Activated CD4-positive, alpha-beta T cell treated with anti-CD3 and anti-CD28 coated beads, Interleukin-2, amount 10 ng/mL, durations not matched to agents 7 days and 5 days (primary cell): ENCODE data around the gene SLC25A25. TPM values are rescaled to one million over a fixed set of nuclear protein-coding genes. Genes with fewer than 3 reads are reported as not detected.

Source experiments
- CTCF ChIA-PET: fragments of 350-600 bp; sonication (Branson Sonifier 250); formaldehyde crosslinking; loops from one replicate; lab custom pipeline; 2021; ENCODE audit warnings: antibody characterized with exemption; lab: Charles Lee
- POLR2A ChIA-PET: fragments of 350-600 bp; sonication (Branson Sonifier 250); formaldehyde crosslinking; loops from one replicate; lab custom pipeline; 2021; ENCODE audit warnings: antibody characterized with exemption; lab: Charles Lee
- DNase-seq: peaks from one replicate; pipeline ENCODE4 v3.0.0-alpha.2; 2020
- H3K27ac Mint-ChIP-seq: one replicate; pipeline ENCODE4 v1.8.0; 2021; ENCODE audit warnings: mild to moderate bottlenecking, moderate library complexity, mixed read lengths
- H3K27me3 Mint-ChIP-seq: one replicate; pipeline ENCODE4 v1.8.0; 2021; ENCODE audit warnings: mixed read lengths
- H3K36me3 Mint-ChIP-seq: one replicate; pipeline ENCODE4 v1.8.0; 2021; ENCODE audit warnings: low read depth, mixed read lengths
- H3K4me1 Mint-ChIP-seq: one replicate; pipeline ENCODE4 v1.8.0; 2021; ENCODE audit warnings: mixed read lengths
- H3K4me3 Mint-ChIP-seq: one replicate; pipeline ENCODE4 v1.8.0; 2021; ENCODE audit warnings: mild to moderate bottlenecking, moderate library complexity, mixed read lengths
- H3K9me3 Mint-ChIP-seq: one replicate; pipeline ENCODE4 v1.8.0; 2021; ENCODE audit warnings: mixed read lengths
- total RNA-seq, 2 experiments: library from RNA; stranded (reverse); gene quantifications; one replicate each; pipeline ENCODE4 v1.2.3, GENCODE V29; 2021

The SLC25A25 gene
- total RNA-seq, 2 experiments from 2014 or later, result 14.6 to 18.4 TPM

DNA sequence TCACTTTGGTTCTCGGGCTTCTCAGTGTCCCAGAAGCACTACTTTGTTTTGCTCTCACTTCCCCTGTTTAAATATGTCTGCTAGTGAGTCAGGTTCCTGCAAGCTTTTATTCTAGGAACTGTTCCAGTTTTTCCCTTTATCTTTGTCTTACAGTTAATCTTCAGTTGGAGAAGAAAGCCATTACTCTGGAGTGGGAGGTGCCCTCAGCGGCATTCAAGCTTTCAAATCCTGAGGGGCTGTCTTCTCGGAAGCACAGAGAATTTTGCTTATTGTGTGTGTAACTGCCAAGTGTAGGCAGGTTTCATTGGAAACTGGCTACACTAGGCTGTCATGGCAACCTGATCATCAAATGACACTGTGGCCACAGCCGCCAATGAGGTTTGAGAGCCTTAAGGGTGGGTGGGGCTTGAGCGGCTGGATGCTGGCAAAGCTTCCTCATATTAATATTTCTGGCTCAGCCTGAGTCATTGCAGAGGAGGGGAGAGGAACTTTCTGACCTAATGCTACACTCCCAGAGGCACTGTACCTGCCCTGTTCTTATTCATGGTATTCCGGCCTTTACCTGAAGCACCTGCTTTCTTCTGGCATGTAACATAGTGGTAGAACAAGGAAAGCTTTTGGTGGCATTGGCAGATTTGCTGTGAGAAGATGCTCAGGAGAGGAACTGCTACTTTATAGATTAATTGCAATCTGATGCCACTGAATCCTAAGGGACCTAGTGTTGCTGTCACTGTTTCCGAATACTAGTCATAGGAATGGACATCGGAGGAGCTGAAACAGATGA, 26.3 kb downstream of the SLC25A25 start:
- Mint-ChIP-seq H3K4me3 (peak overlapping the region; percentile 25), H3K27me3 (no peaks in the 10 kb centered on the region), H3K36me3 (peaks cover 12% of the 10 kb centered on the region), H3K27ac (peak overlapping the region; percentile 81), H3K4me1 (peaks cover 64% of the 10 kb centered on the region), H3K9me3 (no peaks in the 10 kb centered on the region)
- peak; percentile 81 for DNase-seq
- ChIA-PET POLR2A (interaction anchor here (0.8 to 1.0 kb wide), 2 partner anchors 22 to 27 kb away, joined by 3 to 4 read pairs; partner anchors contain the start of genes NAIF1 and SLC25A25), CTCF (interaction anchor here (0.5 to 4.4 kb wide), 4 partner anchors 13 to 244 kb away, joined by 3 to 27 read pairs (median 4); no protein-coding TSS in a partner anchor)

DNA sequence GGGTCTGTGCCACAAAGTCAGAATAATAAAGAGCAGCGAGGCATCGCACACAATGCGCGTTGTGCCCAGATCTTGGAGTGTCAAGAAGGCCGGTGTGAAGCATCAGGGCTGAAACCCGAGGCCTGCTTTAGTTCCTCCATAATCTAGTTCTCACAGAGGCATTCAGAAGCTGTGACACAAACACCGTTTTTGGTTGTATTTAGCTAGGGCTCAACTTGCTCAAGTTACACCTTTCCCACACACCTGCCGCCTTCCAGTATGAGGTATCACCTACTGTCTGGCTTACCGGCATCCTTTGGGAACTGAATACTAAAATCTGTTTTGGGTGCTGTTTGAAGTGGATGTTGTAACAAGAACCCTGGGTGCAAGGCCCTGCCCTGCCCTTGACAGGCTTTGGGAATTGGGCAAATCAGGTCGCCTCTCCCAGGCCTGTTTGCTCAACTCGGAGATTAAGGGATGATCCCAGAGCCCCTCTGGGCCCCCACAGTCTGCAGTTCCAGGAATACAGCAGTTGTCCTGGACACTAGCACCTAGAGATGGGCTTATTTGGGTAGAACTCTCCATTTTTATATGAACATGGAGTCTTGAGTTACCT, 27.0 kb downstream of the SLC25A25 start:
- Mint-ChIP-seq H3K4me1 (peaks cover 68% of the 10 kb centered on the region), H3K9me3 (no peaks in the 10 kb centered on the region), H3K4me3 (no peak overlapping the region), H3K27me3 (no peaks in the 10 kb centered on the region), H3K36me3 (peaks cover 10% of the 10 kb centered on the region), H3K27ac (peak overlapping the region; percentile 54)
- DNase-seq, result no peak
- ChIA-PET POLR2A (interaction anchor here (1.0 kb wide), 1 partner anchor 23 kb away, joined by 3 read pairs; no protein-coding TSS in a partner anchor), CTCF (interaction anchor here (4.4 kb wide), 1 partner anchor 23 kb away, joined by 27 read pairs; no protein-coding TSS in a partner anchor)

- no peak for DNase-seq
- no peak overlapping the region for H3K4me3 Mint-ChIP-seq
- POLR2A ChIA-PET, result no interaction called here
- CTCF ChIA-PET, result interaction anchor here (0.9 to 4.5 kb wide), 4 partner anchors 17 to 142 kb away, joined by 3 to 33 read pairs (median 4); no protein-coding TSS in a partner anchor
- H3K4me1 Mint-ChIP-seq, result peaks cover 64% of the 10 kb centered on the region
- H3K36me3 Mint-ChIP-seq, result peaks cover 16% of the 10 kb centered on the region
- no peaks in the 10 kb centered on the region for H3K27me3 Mint-ChIP-seq
- no peaks in the 10 kb centered on the region for H3K9me3 Mint-ChIP-seq
- H3K27ac Mint-ChIP-seq, result no peak overlapping the region
Observed at GRCh38 chr9:128096616-128097536, 28.8 kb downstream of the SLC25A25 start.

DNA sequence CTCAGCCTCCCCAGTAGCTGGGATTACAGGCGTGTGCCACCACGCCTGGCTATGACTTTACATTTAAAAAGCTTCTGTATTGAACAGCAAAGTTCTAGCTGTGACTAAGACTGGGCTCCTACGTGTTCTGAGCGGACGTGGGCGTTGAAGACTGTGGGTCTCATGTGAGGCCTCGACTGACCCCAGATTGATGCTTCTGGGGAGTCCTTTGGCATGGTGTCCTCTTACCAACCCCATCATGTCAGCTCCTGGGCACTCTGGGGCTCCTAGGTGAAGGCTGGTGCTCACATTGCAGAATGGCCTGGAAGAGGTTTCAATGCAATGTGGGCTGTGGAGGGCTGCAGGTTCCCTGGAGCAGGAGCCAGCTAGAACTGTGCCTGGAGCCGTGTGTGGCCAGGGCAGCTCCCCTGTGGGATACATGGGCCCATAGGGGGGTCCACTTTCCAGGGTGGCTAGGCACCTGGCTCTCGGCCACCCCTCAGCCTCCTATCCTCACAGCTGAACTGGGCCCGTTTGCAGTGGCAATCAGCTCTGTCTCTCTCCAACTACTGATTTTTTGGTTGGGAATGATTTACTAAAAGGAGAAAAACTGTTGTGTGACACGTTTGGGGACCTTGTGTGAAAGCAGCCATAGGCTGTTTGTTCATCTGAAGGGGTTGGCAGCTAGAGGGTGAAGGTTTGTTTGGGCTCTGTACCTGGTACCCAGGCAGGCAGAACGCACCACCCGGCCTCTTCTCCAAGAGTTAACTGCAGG, 29.7 kb downstream of the SLC25A25 start:
- no peak overlapping the region for H3K4me3 Mint-ChIP-seq

GRCh38 chr9:128098297-128099230, 30.5 kb downstream of the SLC25A25 start:
- DNase-seq, result peak; percentile 33
- H3K9me3 Mint-ChIP-seq, result no peaks in the 10 kb centered on the region

More for the DNA sequence above, 29.7 kb downstream of the SLC25A25 start:
- no peaks in the 10 kb centered on the region for H3K9me3 Mint-ChIP-seq
- DNase-seq, result no peak
- H3K27ac Mint-ChIP-seq, result no peak overlapping the region
- peaks cover 24% of the 10 kb centered on the region for H3K36me3 Mint-ChIP-seq
- peaks cover 59% of the 10 kb centered on the region for H3K4me1 Mint-ChIP-seq
- ChIA-PET POLR2A (no interaction called here), CTCF (interaction anchor here (1.1 to 4.5 kb wide), 2 partner anchors 19 to 143 kb away, joined by 4 to 33 read pairs; no protein-coding TSS in a partner anchor)
- no peaks in the 10 kb centered on the region for H3K27me3 Mint-ChIP-seq

GRCh38 chr9:128099231-128099931, 31.3 kb downstream of the SLC25A25 start:
- peaks cover 61% of the 10 kb centered on the region for H3K4me1 Mint-ChIP-seq
- POLR2A ChIA-PET, result interaction anchor here (0.5 kb wide), 1 partner anchor 59 kb away, joined by 4 read pairs; no protein-coding TSS in a partner anchor
- no peak for DNase-seq
- CTCF ChIA-PET, result interaction anchor here (0.6 to 4.5 kb wide), 7 partner anchors 9 to 202 kb away, joined by 3 to 33 read pairs (median 5); no protein-coding TSS in a partner anchor
- no peak overlapping the region for H3K27ac Mint-ChIP-seq
- H3K4me3 Mint-ChIP-seq, result no peak overlapping the region
- H3K27me3 Mint-ChIP-seq, result no peaks in the 10 kb centered on the region
- H3K9me3 Mint-ChIP-seq, result no peaks in the 10 kb centered on the region
- H3K36me3 Mint-ChIP-seq, result peaks cover 37% of the 10 kb centered on the region

More at GRCh38 chr9:128098297-128099230, 30.5 kb downstream of the SLC25A25 start:
- H3K4me1 Mint-ChIP-seq, result peaks cover 59% of the 10 kb centered on the region
- no peak overlapping the region for H3K4me3 Mint-ChIP-seq
- peaks cover 32% of the 10 kb centered on the region for H3K36me3 Mint-ChIP-seq
- POLR2A ChIA-PET, result no interaction called here
- H3K27ac Mint-ChIP-seq, result no peak overlapping the region
- CTCF ChIA-PET, result interaction anchor here (1.0 to 4.5 kb wide), 3 partner anchors 10 to 122 kb away, joined by 3 to 33 read pairs (median 5); no protein-coding TSS in a partner anchor
- H3K27me3 Mint-ChIP-seq, result no peaks in the 10 kb centered on the region

DNA sequence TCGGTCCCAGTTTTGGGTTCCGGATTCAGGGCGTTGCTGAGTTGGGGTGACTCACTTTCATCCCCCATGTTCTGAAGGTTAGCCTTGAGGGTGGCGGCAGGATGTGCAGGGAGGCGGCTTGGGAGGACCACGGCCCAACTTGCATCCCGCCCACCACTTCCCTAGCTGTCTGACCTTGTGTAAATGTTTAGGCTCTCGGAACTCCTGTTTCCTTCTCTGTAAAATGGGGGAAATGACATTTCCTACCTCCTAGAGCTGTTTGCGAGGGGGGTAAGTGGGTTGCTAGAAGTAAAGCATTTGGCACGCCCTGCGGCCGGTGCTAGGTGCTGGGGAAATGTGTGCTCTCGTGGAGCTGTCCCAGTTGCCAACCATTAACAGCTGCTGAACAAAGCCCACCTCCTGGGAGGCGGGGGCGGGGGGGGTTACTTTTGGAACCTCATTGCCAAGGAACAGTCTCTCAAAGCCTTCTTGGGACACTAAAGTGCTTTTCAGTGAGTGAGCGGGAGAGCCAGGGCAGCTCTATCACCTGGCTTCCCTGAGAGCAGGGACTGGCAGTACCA, 32.0 kb downstream of the SLC25A25 start:
- no peaks in the 10 kb centered on the region for H3K9me3 Mint-ChIP-seq
- ChIA-PET POLR2A (interaction anchor here (0.5 kb wide), 1 partner anchor 58 kb away, joined by 4 read pairs; no protein-coding TSS in a partner anchor), CTCF (interaction anchor here (0.9 to 4.5 kb wide), 6 partner anchors 8 to 17 kb away, joined by 4 to 33 read pairs (median 6); no protein-coding TSS in a partner anchor)
- H3K27ac Mint-ChIP-seq, result no peak overlapping the region
- H3K4me1 Mint-ChIP-seq, result peaks cover 57% of the 10 kb centered on the region
- no peaks in the 10 kb centered on the region for H3K27me3 Mint-ChIP-seq
- H3K36me3 Mint-ChIP-seq, result peaks cover 35% of the 10 kb centered on the region
- no peak overlapping the region for H3K4me3 Mint-ChIP-seq
- no peak for DNase-seq

GRCh38 chr9:128100581-128100980, 32.5 kb downstream of the SLC25A25 start:
- no peak overlapping the region for H3K4me3 Mint-ChIP-seq
- H3K36me3 Mint-ChIP-seq, result peaks cover 37% of the 10 kb centered on the region
- ChIA-PET CTCF (interaction anchor here (1.6 to 4.5 kb wide), 4 partner anchors 10 to 16 kb away, joined by 4 to 33 read pairs (median 8); no protein-coding TSS in a partner anchor), POLR2A (no interaction called here)
- DNase-seq, result no peak
- no peaks in the 10 kb centered on the region for H3K27me3 Mint-ChIP-seq
- peak overlapping the region; percentile 31 for H3K27ac Mint-ChIP-seq
- no peaks in the 10 kb centered on the region for H3K9me3 Mint-ChIP-seq
- peaks cover 57% of the 10 kb centered on the region for H3K4me1 Mint-ChIP-seq

DNA sequence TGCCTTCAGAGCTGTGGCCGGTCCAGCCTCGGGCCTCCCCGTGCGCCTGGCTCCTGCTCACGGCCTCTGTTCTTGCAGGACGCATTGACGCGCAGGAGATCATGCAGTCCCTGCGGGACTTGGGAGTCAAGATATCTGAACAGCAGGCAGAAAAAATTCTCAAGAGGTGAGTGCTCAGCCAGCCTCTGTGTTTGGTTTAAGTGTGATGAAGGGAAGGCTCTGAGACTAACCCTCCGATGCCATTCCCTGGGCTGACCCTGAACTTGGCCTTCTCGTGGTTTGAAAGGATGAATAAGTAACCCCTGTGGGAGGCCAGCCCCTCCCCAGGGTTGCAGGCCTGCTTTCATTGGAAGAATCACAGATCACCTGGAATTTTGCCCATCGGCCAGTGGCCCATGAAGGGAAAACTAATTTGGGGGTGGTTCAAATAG, 33.2 kb downstream of the SLC25A25 start:
- no peaks in the 10 kb centered on the region for H3K27me3 Mint-ChIP-seq
- DNase-seq, result no peak
- peaks cover 57% of the 10 kb centered on the region for H3K4me1 Mint-ChIP-seq
- ChIA-PET POLR2A (no interaction called here), CTCF (interaction anchor here (1.6 to 4.5 kb wide), 3 partner anchors 9 to 15 kb away, joined by 4 to 33 read pairs (median 10); no protein-coding TSS in a partner anchor)
- H3K4me3 Mint-ChIP-seq, result no peak overlapping the region
- H3K36me3 Mint-ChIP-seq, result peaks cover 37% of the 10 kb centered on the region
- no peaks in the 10 kb centered on the region for H3K9me3 Mint-ChIP-seq
- H3K27ac Mint-ChIP-seq, result no peak overlapping the region

DNA sequence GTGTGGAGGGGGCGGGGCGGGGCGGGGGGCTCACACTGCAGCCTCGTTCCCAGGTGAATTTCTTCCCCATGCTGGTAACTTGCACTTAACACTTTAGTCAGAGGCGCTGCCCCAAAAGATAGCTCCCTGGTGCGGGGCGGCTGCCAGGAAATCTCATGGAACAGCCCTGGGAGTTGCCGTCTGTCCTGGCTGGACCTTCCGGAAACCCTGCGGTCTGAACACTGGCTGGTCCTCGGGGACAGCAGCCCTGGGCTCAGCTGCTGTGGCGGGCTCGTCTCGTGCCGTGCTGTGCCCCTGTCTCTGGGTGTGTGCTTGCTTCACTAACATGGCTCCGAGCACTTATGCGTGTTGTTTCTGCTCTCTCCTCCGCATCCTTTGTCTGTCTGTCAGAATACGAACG, 33.7 kb downstream of the SLC25A25 start:
- no peak overlapping the region for H3K4me3 Mint-ChIP-seq

More for the DNA sequence above, 33.7 kb downstream of the SLC25A25 start:
- ChIA-PET CTCF (interaction anchor here (7.7 kb wide), 1 partner anchor 15 kb away, joined by 54 read pairs; no protein-coding TSS in a partner anchor), POLR2A (no interaction called here)
- no peak for DNase-seq
- Mint-ChIP-seq H3K9me3 (no peaks in the 10 kb centered on the region), H3K36me3 (peaks cover 41% of the 10 kb centered on the region), H3K27ac (no peak overlapping the region), H3K4me1 (peaks cover 60% of the 10 kb centered on the region), H3K27me3 (no peaks in the 10 kb centered on the region)
